DMS79 (cell line): ENCODE measurements around the gene COL4A3.

Experiments
- DNase-seq: peaks from one replicate; lab custom pipeline; 2025; lab: John Stamatoyannopoulos, UW

Gene COL4A3

GRCh38 chr2:227341553-227341952 lies 177.1 kb downstream of the COL4A3 start:
- no peak for DNase-seq

DNA sequence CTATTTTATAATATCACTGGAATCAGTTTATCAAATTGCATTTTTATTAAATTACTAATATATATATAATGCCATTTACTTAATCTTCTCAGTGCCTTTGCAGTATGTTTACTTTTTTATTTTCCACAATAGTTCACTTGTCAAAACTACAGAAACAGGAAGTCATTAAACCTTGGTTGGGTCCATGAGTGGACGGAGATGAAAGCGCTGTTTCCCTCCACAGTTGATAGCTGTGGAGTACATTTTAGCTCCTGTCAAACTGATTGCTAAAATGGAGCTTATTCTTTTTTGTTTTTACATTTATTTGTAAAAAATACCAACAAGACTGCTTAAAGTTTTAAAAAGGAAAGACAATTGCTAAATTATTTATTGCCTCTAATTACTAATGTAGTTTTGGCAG lies 179.8 kb downstream of the COL4A3 start:
- no peak for DNase-seq

DNA sequence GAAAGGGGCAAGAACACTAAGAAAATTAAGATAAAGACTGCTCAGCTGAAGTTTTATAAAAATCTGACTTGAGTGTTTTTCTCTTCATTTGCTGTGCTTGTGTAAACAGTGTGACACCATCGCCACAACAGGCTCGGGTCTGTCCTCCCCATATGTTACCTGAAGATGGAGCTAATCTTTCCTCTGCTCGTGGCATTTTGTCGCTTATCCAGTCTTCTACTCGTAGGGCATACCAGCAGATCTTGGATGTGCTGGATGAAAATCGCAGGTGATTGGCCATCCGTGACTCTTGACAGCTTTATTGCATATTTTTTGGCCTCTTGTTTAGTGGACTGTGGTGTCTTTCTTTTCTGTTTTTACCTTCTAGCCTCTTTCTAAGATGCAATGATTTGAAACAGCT lies 182.7 kb downstream of the COL4A3 start:
- no peak for DNase-seq

GRCh38 chr2:227348324-227348723 lies 183.9 kb downstream of the COL4A3 start:
- no peak for DNase-seq

GRCh38 chr2:227349989-227350612 lies 185.7 kb downstream of the COL4A3 start:
- no peak for DNase-seq

GRCh38 chr2:227351639-227352038 lies 187.2 kb downstream of the COL4A3 start:
- DNase-seq = no peak

GRCh38 chr2:227360351-227360750 lies 195.9 kb downstream of the COL4A3 start:
- DNase-seq = no peak

GRCh38 chr2:227363756-227364155 lies 199.3 kb downstream of the COL4A3 start:
- DNase-seq = no peak
